OCI-LY3 (cell line): Measurements from ENCODE around the gene MMP14.
A peak's percentile ranks its signal among the peaks of the same experiment; 100 is the strongest.

Experiments
- H2AFZ ChIP-seq: fragments of 200-600, 300-600 bp; shearing (Covaris generic); 2 replicates; pipeline ENCODE4 v1.6.0; 2014; ENCODE audit warnings: antibody characterized with exemption, low read depth, low read length
- H3K27ac ChIP-seq: fragments of 200-600, 300-600 bp; sonication (generic); 2 replicates; pipeline ENCODE4 v1.5.1; 2014; ENCODE audit warnings: mild to moderate bottlenecking, low read length, moderate library complexity, mixed read lengths
- H3K27me3 ChIP-seq: fragments of 200-600, 300-600 bp; sonication (generic); 2 replicates; pipeline ENCODE4 v1.6.1; 2014; ENCODE audit warnings: low read depth, low read length, mixed read lengths
- H3K36me3 ChIP-seq: fragments of 200-600, 300-600 bp; sonication (generic); replicated peaks from 2 replicates; pipeline ENCODE3; 2014; ENCODE audit warnings: low read depth, low read length, mixed read lengths
- H3K4me1 ChIP-seq: fragments of 300-600, 200-600 bp; sonication (generic); 2 replicates; pipeline ENCODE4 v1.6.1; 2014; ENCODE audit warnings: low read length, mixed read lengths
- H3K4me2 ChIP-seq: fragments of 200-600, 300-600 bp; sonication (generic); 2 replicates; pipeline ENCODE4 v1.6.1; 2014; ENCODE audit warnings: low read length, mixed read lengths
- H3K4me3 ChIP-seq: fragments of 300-600, 200-600 bp; sonication (generic); 2 replicates; pipeline ENCODE4 v1.5.1; 2014; ENCODE audit warnings: antibody characterized with exemption, mild to moderate bottlenecking, low read length, moderate library complexity
- H3K79me2 ChIP-seq: fragments of 300-600, 200-600 bp; shearing (Covaris generic); 2 replicates; pipeline ENCODE4 v1.6.1; 2014; ENCODE audit warnings: mild to moderate bottlenecking, low read length, mixed read lengths
- H3K9ac ChIP-seq: fragments of 300-600, 200-600 bp; shearing (Covaris generic); 2 replicates; pipeline ENCODE4 v1.6.0; 2014; ENCODE audit warnings: mild to moderate bottlenecking, low read length, moderate library complexity
- H3K9me3 ChIP-seq: fragments of 200-600, 300-600 bp; shearing (Covaris generic); 2 replicates; pipeline ENCODE4 v1.6.1; 2014; ENCODE audit warnings: low read length, mixed read lengths; ENCODE audit not compliant: insufficient read depth
- H4K20me1 ChIP-seq: fragments of 200-600, 300-600 bp; sonication (generic); 2 replicates; pipeline ENCODE4 v1.6.1; 2016; ENCODE audit warnings: low read length, mixed read lengths; ENCODE audit not compliant: insufficient read depth
- EZH2phosphoT487 ChIP-seq: fragments of 200-600 bp; shearing (Covaris generic); IDR thresholded peaks from 2 replicates; pipeline ENCODE4 v1.6.1; 2018; ENCODE audit warnings: antibody characterized with exemption, mixed run types, low read depth
- TF ChIP-seq, protein P1 (sequence below): fragments of 200-600, 300-600 bp; sonication (generic); IDR thresholded peaks from 2 replicates; pipeline ENCODE4 v1.5.1; 2014; ENCODE audit warnings: antibody characterized with exemption, low read length, low read depth

Gene MMP14

DNA sequence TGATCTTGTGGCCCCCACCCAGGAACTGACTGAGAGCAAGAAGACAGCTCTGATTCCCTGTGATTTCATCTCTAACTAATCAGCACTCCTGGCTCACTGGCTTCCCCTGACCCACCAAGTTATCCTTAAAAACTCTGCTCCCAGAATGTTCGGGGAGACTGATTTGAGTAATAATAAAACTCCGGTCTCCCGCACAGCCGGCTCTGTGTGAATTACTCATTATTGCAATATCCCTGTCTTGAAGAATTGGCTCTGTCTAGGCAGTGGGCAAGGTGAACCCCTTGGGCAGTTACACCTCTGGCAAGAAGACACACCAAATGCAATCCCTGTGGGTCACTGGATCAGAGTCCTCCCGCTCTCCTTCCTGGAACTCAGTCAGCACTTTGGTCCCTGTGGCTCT lies 42.4 kb upstream of the MMP14 start:
- peaks cover 62% of the 10 kb centered on the region for H3K4me1 ChIP-seq
- no peak overlapping the region for H3K27ac ChIP-seq
- H3K4me3 ChIP-seq: no peak overlapping the region
- H2AFZ ChIP-seq: no peak overlapping the region
- no peaks in the 10 kb centered on the region for H3K36me3 ChIP-seq
- peak overlapping the region; percentile 48 for H3K4me2 ChIP-seq
- H3K79me2 ChIP-seq: no peaks in the 10 kb centered on the region
- TF ChIP-seq EZH2phosphoT487: no peak
- TF ChIP-seq, protein P1, sequence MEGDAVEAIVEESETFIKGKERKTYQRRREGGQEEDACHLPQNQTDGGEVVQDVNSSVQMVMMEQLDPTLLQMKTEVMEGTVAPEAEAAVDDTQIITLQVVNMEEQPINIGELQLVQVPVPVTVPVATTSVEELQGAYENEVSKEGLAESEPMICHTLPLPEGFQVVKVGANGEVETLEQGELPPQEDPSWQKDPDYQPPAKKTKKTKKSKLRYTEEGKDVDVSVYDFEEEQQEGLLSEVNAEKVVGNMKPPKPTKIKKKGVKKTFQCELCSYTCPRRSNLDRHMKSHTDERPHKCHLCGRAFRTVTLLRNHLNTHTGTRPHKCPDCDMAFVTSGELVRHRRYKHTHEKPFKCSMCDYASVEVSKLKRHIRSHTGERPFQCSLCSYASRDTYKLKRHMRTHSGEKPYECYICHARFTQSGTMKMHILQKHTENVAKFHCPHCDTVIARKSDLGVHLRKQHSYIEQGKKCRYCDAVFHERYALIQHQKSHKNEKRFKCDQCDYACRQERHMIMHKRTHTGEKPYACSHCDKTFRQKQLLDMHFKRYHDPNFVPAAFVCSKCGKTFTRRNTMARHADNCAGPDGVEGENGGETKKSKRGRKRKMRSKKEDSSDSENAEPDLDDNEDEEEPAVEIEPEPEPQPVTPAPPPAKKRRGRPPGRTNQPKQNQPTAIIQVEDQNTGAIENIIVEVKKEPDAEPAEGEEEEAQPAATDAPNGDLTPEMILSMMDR: no peak
- H3K27me3 ChIP-seq: no peaks in the 10 kb centered on the region
- H3K9ac ChIP-seq: no peak overlapping the region
- no peaks in the 10 kb centered on the region for H3K9me3 ChIP-seq
- no peaks in the 10 kb centered on the region for H4K20me1 ChIP-seq

DNA sequence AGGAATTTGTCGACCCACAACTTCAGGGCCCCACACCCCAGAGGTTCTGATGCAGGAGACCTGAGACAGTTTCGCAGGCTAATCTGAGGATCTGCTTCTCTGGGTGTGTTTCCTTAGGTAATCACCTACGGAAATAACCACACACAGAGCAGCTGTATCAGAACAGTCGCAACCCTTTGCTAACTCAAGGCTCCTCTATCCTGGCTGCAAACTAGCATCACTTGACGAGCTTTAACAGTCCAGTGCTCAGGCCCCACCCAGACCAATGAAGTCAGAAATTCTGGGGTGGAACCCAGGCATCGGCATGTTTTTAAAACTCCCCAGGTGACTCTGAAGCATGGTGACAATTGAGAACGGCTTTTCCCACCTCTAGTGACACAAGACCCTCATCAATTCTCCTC lies 41.8 kb upstream of the MMP14 start:
- H3K36me3 ChIP-seq: no peaks in the 10 kb centered on the region
- no peaks in the 10 kb centered on the region for H4K20me1 ChIP-seq
- H3K4me2 ChIP-seq: peak overlapping the region; percentile 48
- H3K4me3 ChIP-seq: peak overlapping the region; percentile 7; the same call in 1 of the 2 replicates
- H3K9me3 ChIP-seq: no peaks in the 10 kb centered on the region
- H3K27ac ChIP-seq: no peak overlapping the region
- H3K79me2 ChIP-seq: no peaks in the 10 kb centered on the region
- no peak overlapping the region; the same call in 1 of the 2 replicates for H2AFZ ChIP-seq
- H3K9ac ChIP-seq: no peak overlapping the region
- H3K27me3 ChIP-seq: no peaks in the 10 kb centered on the region
- H3K4me1 ChIP-seq: peaks cover 56% of the 10 kb centered on the region
- TF ChIP-seq, protein P1: no peak
- no peak for TF ChIP-seq EZH2phosphoT487

- peaks cover 41% of the 10 kb centered on the region for H3K4me1 ChIP-seq
- H3K4me2 ChIP-seq: peak overlapping the region; percentile 55
- no peak overlapping the region for H3K9ac ChIP-seq
- H3K9me3 ChIP-seq: no peaks in the 10 kb centered on the region
- peak overlapping the region; percentile 1; the same call in 1 of the 2 replicates for H3K4me3 ChIP-seq
- H2AFZ ChIP-seq: no peak overlapping the region
- no peaks in the 10 kb centered on the region for H3K27me3 ChIP-seq
- no peaks in the 10 kb centered on the region for H3K36me3 ChIP-seq
- TF ChIP-seq, protein P1: no peak
- TF ChIP-seq EZH2phosphoT487: no peak
- H3K79me2 ChIP-seq: no peaks in the 10 kb centered on the region
- no peaks in the 10 kb centered on the region for H4K20me1 ChIP-seq
- H3K27ac ChIP-seq: no peak overlapping the region
These were observed 40.2 kb upstream of the MMP14 start for GRCh38 chr14:22796087-22796707.

DNA sequence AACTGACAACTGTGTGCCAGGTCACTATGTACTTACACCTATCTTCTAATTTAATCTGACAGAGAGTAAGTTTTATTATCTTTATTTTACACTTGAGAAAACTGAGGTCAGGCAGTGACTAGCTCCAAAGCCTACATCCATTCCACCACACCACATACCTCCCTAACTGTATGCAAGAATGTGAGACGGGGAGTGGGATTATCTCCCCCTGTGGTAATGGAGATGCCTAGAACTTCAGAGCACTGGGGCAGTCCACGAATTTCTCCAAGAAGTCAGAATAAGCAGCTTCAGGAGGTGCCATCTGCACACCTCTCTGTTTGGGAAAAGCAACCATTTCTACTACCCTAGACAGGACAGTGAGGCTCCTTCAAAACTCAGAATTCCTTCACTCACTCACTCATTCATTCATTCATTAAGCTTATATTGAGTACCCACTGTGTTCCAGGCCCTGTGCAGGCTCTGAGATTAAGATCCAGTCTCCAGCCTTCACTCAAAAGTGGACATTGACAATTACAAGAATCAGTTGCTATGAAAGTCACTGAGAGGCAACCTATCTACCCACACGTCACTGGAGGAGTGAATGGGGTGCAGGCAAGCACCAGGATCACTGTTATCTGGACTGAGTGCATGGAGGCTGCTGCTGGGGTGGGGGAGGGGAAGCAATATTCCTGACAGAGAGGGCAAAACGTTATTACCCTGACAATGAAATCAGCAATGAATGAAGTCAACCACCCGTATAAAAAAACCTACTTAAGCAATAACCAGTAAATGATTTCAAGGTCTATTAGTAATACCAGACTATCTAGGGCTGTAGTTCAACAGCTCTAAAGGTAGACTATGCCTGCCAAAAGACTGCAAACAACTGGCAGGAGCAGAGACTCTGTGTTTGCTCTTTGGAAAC lies 39.1 kb upstream of the MMP14 start:
- Histone ChIP-seq H2AFZ (no peak overlapping the region), H3K4me3 (no peak overlapping the region), H3K4me2 (no peak overlapping the region), H3K9me3 (no peaks in the 10 kb centered on the region), H4K20me1 (no peaks in the 10 kb centered on the region), H3K4me1 (peaks cover 37% of the 10 kb centered on the region), H3K27ac (no peak overlapping the region), H3K36me3 (no peaks in the 10 kb centered on the region), H3K27me3 (no peaks in the 10 kb centered on the region), H3K79me2 (no peaks in the 10 kb centered on the region), H3K9ac (no peak overlapping the region)
- TF ChIP-seq, protein P1: no peak
- no peak for TF ChIP-seq EZH2phosphoT487
